ENCODE data around the gene SLC25A26.

Gene SLC25A26

GRCh38 chr3:66253790-66254620 lies 33.2 kb downstream of the SLC25A26 start:
- DNase-seq: peak; percentile 36 to 65 (median 55)
- Histone ChIP-seq H3K36me3 (ENCODE audit: control insufficient read depth in 4 of 4, insufficient read depth in 4 of 4, low read length in 3 of 4) (peaks cover 0 to 12% (median 6%) of the 10 kb centered on the region in 4 experiments), H3K9me3 (ENCODE audit: control extremely low read depth in 1 of 5, control insufficient read depth in 4 of 5, insufficient read depth in 2 of 5, low read depth in 1 of 5, low read length in 4 of 5) (no peaks in the 10 kb centered on the region), H3K27ac (ENCODE audit: insufficient read depth in 1 of 2, low read depth in 1 of 2, low read length in 2 of 2, poor library complexity in 1 of 2, severe bottlenecking in 2 of 2) (no peak overlapping the region), H3K4me1 (ENCODE audit: control extremely low read depth in 1 of 4, control insufficient read depth in 4 of 4, insufficient read depth in 4 of 4, low read length in 3 of 4) (peaks cover 0 to 3% (median 1%) of the 10 kb centered on the region in 4 experiments), H3K4me3 (ENCODE audit: control insufficient read depth in 1 of 7, extremely low read depth in 1 of 7, insufficient read depth in 4 of 7, low read depth in 2 of 7, low read length in 6 of 7) (no peak overlapping the region), H3K27me3 (replicated peaks in 2 of 5; ENCODE audit: control insufficient read depth in 4 of 5, insufficient read depth in 5 of 5, low read length in 4 of 5) (no peaks in the 10 kb centered on the region)
- POLR2A ChIA-PET: no interaction called here
- CTCF ChIA-PET: interaction anchor here (0.8 to 10.3 kb wide), 14 partner anchors 8 to 567 kb away, joined by 3 to 160 read pairs (median 3); no protein-coding TSS in a partner anchor
- 89% methylated on average over 6 of the region's 6 CpGs for WGBS (ENCODE audit: insufficient coverage)

- H3K27ac ChIP-seq (ENCODE audit: insufficient read depth in 1 of 2, low read depth in 1 of 2, low read length in 2 of 2, poor library complexity in 1 of 2, severe bottlenecking in 2 of 2): no peak overlapping the region
- H3K4me3 ChIP-seq (ENCODE audit: control insufficient read depth in 1 of 7, extremely low read depth in 1 of 7, insufficient read depth in 4 of 7, low read depth in 2 of 7, low read length in 6 of 7): no peak overlapping the region
- CTCF ChIA-PET: interaction anchor here (1.1 to 10.3 kb wide), 3 partner anchors 17 to 717 kb away, joined by 4 to 160 read pairs (median 4); no protein-coding TSS in a partner anchor
- H3K4me1 ChIP-seq (ENCODE audit: control extremely low read depth in 1 of 4, control insufficient read depth in 4 of 4, insufficient read depth in 4 of 4, low read length in 3 of 4): peaks cover 0 to 3% (median 1%) of the 10 kb centered on the region in 4 experiments
- H3K27me3 ChIP-seq (replicated peaks in 2 of 5; ENCODE audit: control insufficient read depth in 4 of 5, insufficient read depth in 5 of 5, low read length in 4 of 5): no peaks in the 10 kb centered on the region
- DNase-seq: no peak
- POLR2A ChIA-PET: no interaction called here
- WGBS (ENCODE audit: insufficient coverage): no CpG with 5 or more reads among the region's 3 CpGs
- no peaks in the 10 kb centered on the region for H3K9me3 ChIP-seq (ENCODE audit: control extremely low read depth in 1 of 5, control insufficient read depth in 4 of 5, insufficient read depth in 2 of 5, low read depth in 1 of 5, low read length in 4 of 5)
- peaks cover 0 to 12% (median 6%) of the 10 kb centered on the region in 4 experiments for H3K36me3 ChIP-seq (ENCODE audit: control insufficient read depth in 4 of 4, insufficient read depth in 4 of 4, low read length in 3 of 4)
Observed at GRCh38 chr3:66255865-66256264, 35.1 kb downstream of the SLC25A26 start.

GRCh38 chr3:66256806-66257205 lies 36.0 kb downstream of the SLC25A26 start:
- ChIA-PET POLR2A (no interaction called here), CTCF (interaction anchor here (1.9 to 10.3 kb wide), 2 partner anchors 564 to 716 kb away, joined by 4 to 160 read pairs; no protein-coding TSS in a partner anchor)
- no peaks in the 10 kb centered on the region for H3K9me3 ChIP-seq (ENCODE audit: control extremely low read depth in 1 of 5, control insufficient read depth in 4 of 5, insufficient read depth in 2 of 5, low read depth in 1 of 5, low read length in 4 of 5)
- no CpG with 5 or more reads among the region's 2 CpGs for WGBS (ENCODE audit: insufficient coverage)
- no peaks in the 10 kb centered on the region for H3K27me3 ChIP-seq (replicated peaks in 2 of 5; ENCODE audit: control insufficient read depth in 4 of 5, insufficient read depth in 5 of 5, low read length in 4 of 5)
- H3K4me1 ChIP-seq (ENCODE audit: control extremely low read depth in 1 of 4, control insufficient read depth in 4 of 4, insufficient read depth in 4 of 4, low read length in 3 of 4): peaks cover 0 to 3% (median 1%) of the 10 kb centered on the region in 4 experiments
- H3K27ac ChIP-seq (ENCODE audit: insufficient read depth in 1 of 2, low read depth in 1 of 2, low read length in 2 of 2, poor library complexity in 1 of 2, severe bottlenecking in 2 of 2): no peak overlapping the region
- H3K4me3 ChIP-seq (ENCODE audit: control insufficient read depth in 1 of 7, extremely low read depth in 1 of 7, insufficient read depth in 4 of 7, low read depth in 2 of 7, low read length in 6 of 7): no peak overlapping the region
- peak in 2 of 3 donors; percentile 33 to 52 for DNase-seq
- H3K36me3 ChIP-seq (ENCODE audit: control insufficient read depth in 4 of 4, insufficient read depth in 4 of 4, low read length in 3 of 4): peaks cover 0 to 14% (median 5%) of the 10 kb centered on the region in 4 experiments

GRCh38 chr3:66259566-66260255 lies 38.9 kb downstream of the SLC25A26 start:
- WGBS (ENCODE audit: insufficient coverage): 93% methylated on average over 3 of the region's 9 CpGs
- ChIA-PET POLR2A (no interaction called here), CTCF (interaction anchor here (0.6 to 2.0 kb wide), 5 partner anchors 11 to 563 kb away, joined by 3 to 5 read pairs (median 4); no protein-coding TSS in a partner anchor)
- peaks cover 2 to 14% (median 8%) of the 10 kb centered on the region in 4 experiments for H3K36me3 ChIP-seq (ENCODE audit: control insufficient read depth in 4 of 4, insufficient read depth in 4 of 4, low read length in 3 of 4)
- no peak overlapping the region for H3K4me3 ChIP-seq (ENCODE audit: control insufficient read depth in 1 of 7, extremely low read depth in 1 of 7, insufficient read depth in 4 of 7, low read depth in 2 of 7, low read length in 6 of 7)
- peaks cover 0 to 3% (median 1%) of the 10 kb centered on the region in 4 experiments for H3K4me1 ChIP-seq (ENCODE audit: control extremely low read depth in 1 of 4, control insufficient read depth in 4 of 4, insufficient read depth in 4 of 4, low read length in 3 of 4)
- H3K27ac ChIP-seq (ENCODE audit: insufficient read depth in 1 of 2, low read depth in 1 of 2, low read length in 2 of 2, poor library complexity in 1 of 2, severe bottlenecking in 2 of 2): no peak overlapping the region
- no peaks in the 10 kb centered on the region for H3K9me3 ChIP-seq (ENCODE audit: control extremely low read depth in 1 of 5, control insufficient read depth in 4 of 5, insufficient read depth in 2 of 5, low read depth in 1 of 5, low read length in 4 of 5)
- no peak for DNase-seq
- H3K27me3 ChIP-seq (replicated peaks in 2 of 5; ENCODE audit: control insufficient read depth in 4 of 5, insufficient read depth in 5 of 5, low read length in 4 of 5): no peaks in the 10 kb centered on the region

GRCh38 chr3:66260431-66260830 lies 39.6 kb downstream of the SLC25A26 start:
- H3K36me3 ChIP-seq (ENCODE audit: control insufficient read depth in 4 of 4, insufficient read depth in 4 of 4, low read length in 3 of 4): peaks cover 2 to 16% (median 10%) of the 10 kb centered on the region in 4 experiments
- 100% methylated on average over 1 of the region's 4 CpGs for WGBS (ENCODE audit: insufficient coverage)
- H3K27ac ChIP-seq (ENCODE audit: insufficient read depth in 1 of 2, low read depth in 1 of 2, low read length in 2 of 2, poor library complexity in 1 of 2, severe bottlenecking in 2 of 2): no peak overlapping the region
- H3K4me3 ChIP-seq (ENCODE audit: control insufficient read depth in 1 of 7, extremely low read depth in 1 of 7, insufficient read depth in 4 of 7, low read depth in 2 of 7, low read length in 6 of 7): no peak overlapping the region
- POLR2A ChIA-PET: no interaction called here
- H3K4me1 ChIP-seq (ENCODE audit: control extremely low read depth in 1 of 4, control insufficient read depth in 4 of 4, insufficient read depth in 4 of 4, low read length in 3 of 4): peaks cover 0 to 3% (median 1%) of the 10 kb centered on the region in 4 experiments
- no peak for DNase-seq
- no peaks in the 10 kb centered on the region for H3K9me3 ChIP-seq (ENCODE audit: control extremely low read depth in 1 of 5, control insufficient read depth in 4 of 5, insufficient read depth in 2 of 5, low read depth in 1 of 5, low read length in 4 of 5)
- CTCF ChIA-PET: interaction anchor here (0.6 to 2.0 kb wide), 5 partner anchors 11 to 562 kb away, joined by 3 to 5 read pairs (median 4); no protein-coding TSS in a partner anchor
- no peaks in the 10 kb centered on the region for H3K27me3 ChIP-seq (replicated peaks in 2 of 5; ENCODE audit: control insufficient read depth in 4 of 5, insufficient read depth in 5 of 5, low read length in 4 of 5)

- no peaks in the 10 kb centered on the region for H3K27me3 ChIP-seq (replicated peaks in 2 of 5; ENCODE audit: control insufficient read depth in 4 of 5, insufficient read depth in 5 of 5, low read length in 4 of 5)
- ChIA-PET POLR2A (no interaction called here), CTCF (no interaction called here)
- peaks cover 0 to 2% (median 0%) of the 10 kb centered on the region in 4 experiments for H3K4me1 ChIP-seq (ENCODE audit: control extremely low read depth in 1 of 4, control insufficient read depth in 4 of 4, insufficient read depth in 4 of 4, low read length in 3 of 4)
- no peak overlapping the region for H3K4me3 ChIP-seq (ENCODE audit: control insufficient read depth in 1 of 7, extremely low read depth in 1 of 7, insufficient read depth in 4 of 7, low read depth in 2 of 7, low read length in 6 of 7)
- no peak overlapping the region for H3K27ac ChIP-seq (ENCODE audit: insufficient read depth in 1 of 2, low read depth in 1 of 2, low read length in 2 of 2, poor library complexity in 1 of 2, severe bottlenecking in 2 of 2)
- DNase-seq: no peak
- peaks cover 2 to 16% (median 10%) of the 10 kb centered on the region in 4 experiments for H3K36me3 ChIP-seq (ENCODE audit: control insufficient read depth in 4 of 4, insufficient read depth in 4 of 4, low read length in 3 of 4)
- 100% methylated on average over 2 of the region's 4 CpGs for WGBS (ENCODE audit: insufficient coverage)
- no peaks in the 10 kb centered on the region for H3K9me3 ChIP-seq (ENCODE audit: control extremely low read depth in 1 of 5, control insufficient read depth in 4 of 5, insufficient read depth in 2 of 5, low read depth in 1 of 5, low read length in 4 of 5)
Observed at GRCh38 chr3:66261355-66261754, 40.6 kb downstream of the SLC25A26 start.

Data from common myeloid progenitor, CD34-positive (primary cell).